IPS DF 6.9 (cell line): ENCODE results near the gene DOP1B.
"Not testable (repeated sequence)": the region's sequence is repeated elsewhere in the genome, so short reads cannot be mapped to it uniquely, and the experiment has no call there.

Experiments used
- DNase-seq: peaks from one replicate; pipeline ENCODE4 v3.0.0-alpha.2; 2013; ENCODE audit warnings: low read depth, low spot score
- H3K27ac ChIP-seq: one replicate; pipeline ENCODE4 v1.5.1; 2013; ENCODE audit warnings: low read length, control low read depth
- H3K27me3 ChIP-seq: 2 replicates; pipeline ENCODE4 v1.6.1; 2013; ENCODE audit warnings: mild to moderate bottlenecking, low read length; ENCODE audit not compliant: control insufficient read depth, insufficient read depth
- H3K36me3 ChIP-seq: 2 replicates; pipeline ENCODE4 v1.6.1; 2013; ENCODE audit warnings: low read length; ENCODE audit not compliant: control insufficient read depth, insufficient read depth
- H3K4me1 ChIP-seq: 2 replicates; pipeline ENCODE4 v1.6.1; 2013; ENCODE audit warnings: low read length; ENCODE audit not compliant: control insufficient read depth, insufficient read depth
- H3K4me3 ChIP-seq: 2 replicates; pipeline ENCODE4 v1.5.1; 2013; ENCODE audit warnings: mild to moderate bottlenecking, low read length
- H3K9me3 ChIP-seq: 2 replicates; pipeline ENCODE4 v1.6.1; 2013; ENCODE audit warnings: low read length, inconsistent platforms; ENCODE audit not compliant: control insufficient read depth, insufficient read depth
- WGBS: extraction: QIAGEN DNeasy Blood & Tissue Kit; methylation state at CpG from one replicate; pipeline ENCODE4 v1.1.7; 2013; ENCODE audit warnings: mixed read lengths, missing lambda C conversion rate; ENCODE audit not compliant: insufficient read length, insufficient coverage; 5-methylcytosine and 5-hydroxymethylcytosine counted together

DOP1B gene

GRCh38 chr21:36186506-36187399, 30.1 kb downstream of the DOP1B start:
- H3K27ac ChIP-seq, result no peak overlapping the region
- no peak overlapping the region for H3K4me3 ChIP-seq
- H3K4me1 ChIP-seq, result no peaks in the 10 kb centered on the region
- WGBS, result no CpG with 5 or more reads among the region's 18 CpGs
- H3K9me3 ChIP-seq, result no peaks in the 10 kb centered on the region
- no peaks in the 10 kb centered on the region for H3K36me3 ChIP-seq
- no peak for DNase-seq
- no peaks in the 10 kb centered on the region for H3K27me3 ChIP-seq

- Histone ChIP-seq H3K27ac (no peak overlapping the region), H3K9me3 (no peaks in the 10 kb centered on the region), H3K4me1 (no peaks in the 10 kb centered on the region), H3K27me3 (no peaks in the 10 kb centered on the region), H3K36me3 (no peaks in the 10 kb centered on the region), H3K4me3 (no peak overlapping the region)
- no peak for DNase-seq
- WGBS, result no CpG with 5 or more reads among the region's 8 CpGs
These were observed 31.6 kb downstream of the DOP1B start for GRCh38 chr21:36188081-36188681.

- no CpG with 5 or more reads among the region's 2 CpGs for WGBS
- no peaks in the 10 kb centered on the region for H3K4me1 ChIP-seq
- H3K27me3 ChIP-seq, result no peaks in the 10 kb centered on the region
- H3K9me3 ChIP-seq, result no peaks in the 10 kb centered on the region
- H3K27ac ChIP-seq, result no peak overlapping the region
- H3K4me3 ChIP-seq, result no peak overlapping the region
- H3K36me3 ChIP-seq, result no peaks in the 10 kb centered on the region
- no peak for DNase-seq
These were observed 32.3 kb downstream of the DOP1B start for GRCh38 chr21:36188937-36189336.

- Histone ChIP-seq H3K27me3 (no peaks in the 10 kb centered on the region), H3K27ac (no peak overlapping the region), H3K4me1 (no peaks in the 10 kb centered on the region), H3K9me3 (no peaks in the 10 kb centered on the region), H3K36me3 (no peaks in the 10 kb centered on the region), H3K4me3 (no peak overlapping the region)
- WGBS, result no CpG with 5 or more reads among the region's 4 CpGs
- DNase-seq, result no peak
These were observed 34.1 kb downstream of the DOP1B start for GRCh38 chr21:36190736-36191135.

- H3K27ac ChIP-seq, result no peak overlapping the region
- H3K9me3 ChIP-seq, result no peaks in the 10 kb centered on the region
- no peaks in the 10 kb centered on the region for H3K36me3 ChIP-seq
- no peak overlapping the region for H3K4me3 ChIP-seq
- no peak for DNase-seq
- WGBS, result no CpG with 5 or more reads among the region's 7 CpGs
- no peaks in the 10 kb centered on the region for H3K27me3 ChIP-seq
- no peaks in the 10 kb centered on the region for H3K4me1 ChIP-seq
These were observed 36.6 kb downstream of the DOP1B start for GRCh38 chr21:36193200-36193599.

- Histone ChIP-seq H3K9me3 (no peaks in the 10 kb centered on the region), H3K4me3 (no peak overlapping the region), H3K27ac (no peak overlapping the region), H3K4me1 (no peaks in the 10 kb centered on the region), H3K36me3 (no peaks in the 10 kb centered on the region), H3K27me3 (no peaks in the 10 kb centered on the region)
- no CpG with 5 or more reads among the region's 3 CpGs for WGBS
- no peak for DNase-seq
These were observed 37.4 kb downstream of the DOP1B start for GRCh38 chr21:36194024-36194423.

- DNase-seq, result no peak
- no peaks in the 10 kb centered on the region for H3K27me3 ChIP-seq
- no peak overlapping the region for H3K27ac ChIP-seq
- no CpG with 5 or more reads among the region's 1 CpG for WGBS
- no peaks in the 10 kb centered on the region for H3K36me3 ChIP-seq
- no peak overlapping the region for H3K4me3 ChIP-seq
- no peaks in the 10 kb centered on the region for H3K4me1 ChIP-seq
- H3K9me3 ChIP-seq, result no peaks in the 10 kb centered on the region
These were observed 39.0 kb downstream of the DOP1B start for GRCh38 chr21:36195613-36196012.

GRCh38 chr21:36199021-36199420, 42.4 kb downstream of the DOP1B start:
- no peaks in the 10 kb centered on the region for H3K36me3 ChIP-seq
- no peak overlapping the region for H3K4me3 ChIP-seq
- H3K27me3 ChIP-seq, result no peaks in the 10 kb centered on the region
- no CpG with 5 or more reads among the region's 9 CpGs for WGBS
- no peaks in the 10 kb centered on the region for H3K9me3 ChIP-seq
- H3K27ac ChIP-seq, result no peak overlapping the region
- DNase-seq, result no peak
- no peaks in the 10 kb centered on the region for H3K4me1 ChIP-seq

- DNase-seq, H3K4me3 ChIP-seq, H3K36me3 ChIP-seq, H3K4me1 ChIP-seq, H3K27ac ChIP-seq, H3K9me3 ChIP-seq, H3K27me3 ChIP-seq: not testable (repeated sequence)
- no CpG with 5 or more reads among the region's 5 CpGs for WGBS
These were observed 43.0 kb downstream of the DOP1B start for GRCh38 chr21:36199575-36199974.

- no peaks in the 10 kb centered on the region for H3K36me3 ChIP-seq
These were observed 43.5 kb downstream of the DOP1B start for GRCh38 chr21:36200081-36200561.

More at GRCh38 chr21:36200081-36200561, 43.5 kb downstream of the DOP1B start:
- Histone ChIP-seq H3K27me3 (no peaks in the 10 kb centered on the region), H3K9me3 (no peaks in the 10 kb centered on the region), H3K4me3 (no peak overlapping the region), H3K27ac (no peak overlapping the region), H3K4me1 (no peaks in the 10 kb centered on the region)
- no peak for DNase-seq
- no CpG with 5 or more reads among the region's 23 CpGs for WGBS
